ENCODE results near the gene ARSJ. TPM values are rescaled to one million over a fixed set of nuclear protein-coding genes. Genes with fewer than 3 reads are reported as not detected.

ARSJ gene
- total and polyA plus RNA-seq, 2 experiments from 2014 or later, result 4.3 to 6.6 TPM

GRCh38 chr4:113971706-113972360, 7.6 kb downstream of the ARSJ start:
- Histone ChIP-seq H3K79me2 (replicated peaks; ENCODE audit: insufficient read depth) (peaks cover 23% of the 10 kb centered on the region), H3F3A (replicated peaks; ENCODE audit: low read depth) (no peaks in the 10 kb centered on the region), H3K4me2 (no peak overlapping the region), H3K27ac (ENCODE audit: low read depth) (no peak overlapping the region), H4K20me1 (replicated peaks; ENCODE audit: insufficient read depth) (no peaks in the 10 kb centered on the region), H3K9me2 (ENCODE audit: insufficient read depth) (no peaks in the 10 kb centered on the region), H3K27me3 (ENCODE audit: insufficient read depth) (no peaks in the 10 kb centered on the region), H3K4me1 (ENCODE audit: insufficient read depth) (no peaks in the 10 kb centered on the region; the same call in 1 of the 2 replicates), H2AFZ (no peak overlapping the region), H3K36me3 (ENCODE audit: insufficient read depth) (no peaks in the 10 kb centered on the region), H3K4me3 (no peak overlapping the region)
- Mint-ChIP-seq H3K36me3 (ENCODE audit: low read depth) (peaks cover 4% of the 10 kb centered on the region; the same call in 1 of the 3 replicates), H3K27ac (no peak overlapping the region), H3K9me3 (no peaks in the 10 kb centered on the region; the same call in 2 of the 3 replicates), H3K27me3 (ENCODE audit: insufficient read depth, low read depth, poor library complexity) (no peaks in the 10 kb centered on the region), H3K4me3 (no peak overlapping the region), H3K4me1 (peaks cover under 1% of the 10 kb centered on the region; the same call in 2 of the 3 replicates)
- ATAC-seq, result no peak
- TF ChIP-seq CREB1 (CRISPR knock-in tag; IDR thresholded peaks at IDR 0.05; ENCODE audit: low read depth), result no peak
- TF ChIP-seq POLR2AphosphoS5 (IDR thresholded peaks at IDR 0.05; ENCODE audit: low read depth), result no peak
- TF ChIP-seq ZNF462 (CRISPR knock-in tag; IDR thresholded peaks at IDR 0.05), result no peak
- TF ChIP-seq REST (IDR thresholded peaks at IDR 0.05; ENCODE audit: unreplicated experiment), result no peak
- no peak for TF ChIP-seq JUNB (IDR thresholded peaks at IDR 0.05; ENCODE audit: unreplicated experiment)
- TF ChIP-seq EZH2 (IDR thresholded peaks at IDR 0.05; ENCODE audit: low read depth, unreplicated experiment), result no peak
- no peak for TF ChIP-seq EZH2phosphoT487 (IDR thresholded peaks at IDR 0.05; ENCODE audit: unreplicated experiment)
- TF ChIP-seq ZNF331 (CRISPR knock-in tag; IDR thresholded peaks at IDR 0.05; ENCODE audit: low read depth), result no peak
- TF ChIP-seq ZNF114 (CRISPR knock-in tag; IDR thresholded peaks at IDR 0.05), result no peak
- TF ChIP-seq NANOG (IDR thresholded peaks at IDR 0.05; ENCODE audit: borderline replicate concordance), result no peak
- no peak for TF ChIP-seq CTCF (conservative IDR thresholded peaks at IDR 0.05; ENCODE audit: low read depth in 2 of 2)
- TF ChIP-seq STAT1 (IDR thresholded peaks at IDR 0.05; ENCODE audit: unreplicated experiment), result no peak
- TF ChIP-seq ETS1 (IDR thresholded peaks at IDR 0.05), result no peak
- no peak for DNase-seq (ENCODE audit: low spot score)

All from GM23338 (cell line).